Liver (tissue), 9 donors: ENCODE measurements around the gene LRMDA. TPM values are rescaled to one million over a fixed set of nuclear protein-coding genes. Genes with fewer than 3 reads are reported as not detected.

Experiments
- DNase-seq: peaks from one replicate; pipeline ENCODE4 v3.0.0-alpha.2; 2017; ENCODE audit warnings: low spot score
- H3K27ac ChIP-seq, 2 donors: one replicate each; pipeline ENCODE4 v1.7.0; 2013; ENCODE audit warnings: inconsistent platforms in 2 of 2, low read length in 2 of 2, control low read depth in 1 of 2, low read depth in 1 of 2, mild to moderate bottlenecking in 1 of 2
- H3K27me3 ChIP-seq, 4 donors: one replicate each; pipeline versions ENCODE4 v1.6.1 to v1.7.0; 2013; ENCODE audit warnings: low read length in 3 of 4, inconsistent platforms in 1 of 4, mild to moderate bottlenecking in 1 of 4, moderate library complexity in 1 of 4; ENCODE audit not compliant: control insufficient read depth in 4 of 4, insufficient read depth in 4 of 4
- H3K36me3 ChIP-seq, 4 donors: one replicate each; pipeline versions ENCODE4 v1.6.1 to v1.7.0; 2013; ENCODE audit warnings: low read length in 3 of 4, mild to moderate bottlenecking in 3 of 4, low read depth in 1 of 4, moderate library complexity in 1 of 4; ENCODE audit not compliant: control insufficient read depth in 4 of 4, insufficient read depth in 3 of 4
- H3K4me1 ChIP-seq, 4 donors: one replicate each; pipeline versions ENCODE4 v1.6.1 to v1.7.0; 2013; ENCODE audit warnings: low read length in 3 of 4, mild to moderate bottlenecking in 3 of 4, moderate library complexity in 1 of 4; ENCODE audit not compliant: control insufficient read depth in 4 of 4, insufficient read depth in 4 of 4
- H3K4me3 ChIP-seq, 3 donors: one replicate each; pipeline versions ENCODE4 v1.6.1 to v1.7.0; 2013; ENCODE audit warnings: low read length in 3 of 3, control low read depth in 1 of 3, low read depth in 1 of 3, mild to moderate bottlenecking in 1 of 3
- H3K9ac ChIP-seq, 2 donors: one replicate each; pipeline ENCODE4 v1.7.0; 2013; ENCODE audit warnings: low read length in 2 of 2, mild to moderate bottlenecking in 2 of 2, moderate library complexity in 2 of 2, control low read depth in 1 of 2, low read depth in 1 of 2
- H3K9me3 ChIP-seq, 4 donors: one replicate each; pipeline versions ENCODE4 v1.6.1 to v1.7.0; 2013; ENCODE audit warnings: low read length in 3 of 4; ENCODE audit not compliant: control insufficient read depth in 4 of 4
- ATF3 ChIP-seq: IDR thresholded peaks from 2 replicates; pipeline ENCODE4 v1.6.1; 2016; ENCODE audit warnings: antibody characterized with exemption
- EGR1 ChIP-seq, 2 donors: IDR thresholded peaks; 2 replicates each; pipeline ENCODE4 v1.6.1; 2016 to 2018; ENCODE audit warnings: antibody characterized with exemption in 2 of 2, low read depth in 2 of 2
- FOXA1 ChIP-seq: IDR thresholded peaks from 2 replicates; pipeline ENCODE4 v1.6.1; 2016; ENCODE audit warnings: antibody characterized with exemption
- FOXA2 ChIP-seq: IDR thresholded peaks from 2 replicates; pipeline ENCODE4 v1.6.1; 2016; ENCODE audit warnings: antibody characterized with exemption
- GABPA ChIP-seq, 2 donors: IDR thresholded peaks in 1 of 2; conservative IDR thresholded peaks in 1 of 2; 2 replicates each; pipeline ENCODE4 v1.6.1; 2016; ENCODE audit warnings: antibody characterized with exemption in 2 of 2, mild to moderate bottlenecking in 1 of 2, moderate library complexity in 1 of 2
- HNF4G ChIP-seq: IDR thresholded peaks from 2 replicates; pipeline ENCODE4 v1.6.1; 2016; ENCODE audit warnings: antibody characterized with exemption
- JUND ChIP-seq, 2 donors: IDR thresholded peaks; 2 replicates each; pipeline ENCODE4 v1.6.1; 2016; ENCODE audit warnings: antibody characterized with exemption in 2 of 2
- NR2F2 ChIP-seq: IDR thresholded peaks from 2 replicates; pipeline ENCODE4 v1.6.1; 2016; ENCODE audit warnings: antibody characterized with exemption
- RAD21 ChIP-seq, 2 donors: IDR thresholded peaks; 2 replicates each; pipeline ENCODE4 v1.6.1; 2016; ENCODE audit warnings: antibody characterized with exemption in 2 of 2, mild to moderate bottlenecking in 2 of 2
- RXRA ChIP-seq, 2 donors: IDR thresholded peaks; 2 replicates each; pipeline ENCODE4 v1.6.1; 2017 to 2018; ENCODE audit warnings: antibody characterized with exemption in 2 of 2, mild to moderate bottlenecking in 1 of 2
- SP1 ChIP-seq: IDR thresholded peaks from 2 replicates; pipeline ENCODE4 v1.6.1; 2018; ENCODE audit warnings: antibody characterized with exemption, mild to moderate bottlenecking
- TAF1 ChIP-seq: conservative IDR thresholded peaks from 2 replicates; pipeline ENCODE4 v1.6.1; 2016; ENCODE audit warnings: antibody characterized with exemption, mild to moderate bottlenecking
- WGBS: extraction: QIAGEN DNeasy Blood & Tissue Kit; methylation state at CpG from one replicate; pipeline ENCODE4 v1.1.7; 2013; 5-methylcytosine and 5-hydroxymethylcytosine counted together
- polyA plus RNA-seq, 2 donors: library from polyadenylated mRNA; stranded (reverse) in 1 of 2; unstranded in 1 of 2; fragments of 200-250 nt in 1 of 2; fragments of >200 nt in 1 of 2; fragmentation: Nextera tagmentation in 1 of 2; extraction: Ambion mirVana in 1 of 2; gene quantifications; one replicate each; pipeline versions ENCODE4 v1.2.1 to v1.2.3, GENCODE V29; 2013 to 2015
- total RNA-seq, 2 donors: library from RNA; depleted of rRNA; stranded (reverse); fragments of >200 nt; gene quantifications; one replicate each; pipeline ENCODE4 v1.2.3, GENCODE V29; 2014
- TF ChIP-seq, protein P1 (sequence below): fragments of 150-350 bp; IDR thresholded peaks from 2 replicates; pipeline ENCODE4 v1.5.1; 2017; ENCODE audit warnings: improper control_type of control experiment, low read depth, low read length; ENCODE audit not compliant: missing input control
- TF ChIP-seq, protein P2 (sequence below): IDR thresholded peaks from 2 replicates; pipeline ENCODE4 v1.6.1; 2016; ENCODE audit warnings: antibody characterized with exemption
- TF ChIP-seq, protein P3 (sequence below): IDR thresholded peaks from 2 replicates; pipeline ENCODE4 v1.6.1; 2016; ENCODE audit warnings: antibody characterized with exemption
- donor health status: healthy.
- donor health status: healthy.
- donor health status: healthy.
- donor health status: healthy.
- donor health status: healthy.

The LRMDA gene
- total and polyA plus RNA-seq, 4 donors, result 7.9 to 15.8 (median 11.3) TPM

DNA sequence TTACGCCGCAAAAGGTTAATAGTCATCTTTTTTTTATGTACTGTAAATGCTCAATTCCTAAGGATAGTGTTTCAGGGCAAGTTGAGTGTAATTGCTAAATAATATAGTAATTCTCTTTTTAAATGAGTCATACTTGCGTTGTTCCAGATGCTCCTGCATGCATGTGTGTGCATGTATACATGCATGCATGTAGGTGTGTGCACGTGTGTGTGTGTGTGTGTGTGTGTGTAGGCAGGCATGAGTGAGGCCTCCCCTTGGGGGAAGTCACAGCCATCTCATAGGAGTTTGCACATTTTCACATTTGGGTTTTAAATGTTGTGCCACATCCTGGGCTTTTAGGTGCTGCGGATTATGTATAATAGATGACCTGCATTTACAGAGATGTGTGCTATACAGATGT lies 1110.4 kb downstream of the LRMDA start:
- H3K9me3 ChIP-seq, result no peaks in the 10 kb centered on the region
- WGBS, result 87% methylated on average over 5 of the region's 5 CpGs
- H3K9ac ChIP-seq, result no peak overlapping the region
- H3K27me3 ChIP-seq, result no peaks in the 10 kb centered on the region
- H3K27ac ChIP-seq, result no peak overlapping the region
- TF ChIP-seq, protein P1, sequence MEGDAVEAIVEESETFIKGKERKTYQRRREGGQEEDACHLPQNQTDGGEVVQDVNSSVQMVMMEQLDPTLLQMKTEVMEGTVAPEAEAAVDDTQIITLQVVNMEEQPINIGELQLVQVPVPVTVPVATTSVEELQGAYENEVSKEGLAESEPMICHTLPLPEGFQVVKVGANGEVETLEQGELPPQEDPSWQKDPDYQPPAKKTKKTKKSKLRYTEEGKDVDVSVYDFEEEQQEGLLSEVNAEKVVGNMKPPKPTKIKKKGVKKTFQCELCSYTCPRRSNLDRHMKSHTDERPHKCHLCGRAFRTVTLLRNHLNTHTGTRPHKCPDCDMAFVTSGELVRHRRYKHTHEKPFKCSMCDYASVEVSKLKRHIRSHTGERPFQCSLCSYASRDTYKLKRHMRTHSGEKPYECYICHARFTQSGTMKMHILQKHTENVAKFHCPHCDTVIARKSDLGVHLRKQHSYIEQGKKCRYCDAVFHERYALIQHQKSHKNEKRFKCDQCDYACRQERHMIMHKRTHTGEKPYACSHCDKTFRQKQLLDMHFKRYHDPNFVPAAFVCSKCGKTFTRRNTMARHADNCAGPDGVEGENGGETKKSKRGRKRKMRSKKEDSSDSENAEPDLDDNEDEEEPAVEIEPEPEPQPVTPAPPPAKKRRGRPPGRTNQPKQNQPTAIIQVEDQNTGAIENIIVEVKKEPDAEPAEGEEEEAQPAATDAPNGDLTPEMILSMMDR, result no peak
- H3K4me3 ChIP-seq, result no peak overlapping the region
- no peak for DNase-seq
- H3K36me3 ChIP-seq, result no peaks in the 10 kb centered on the region
- no peaks in the 10 kb centered on the region for H3K4me1 ChIP-seq

GRCh38 chr10:76542307-76542930 lies 1111.0 kb downstream of the LRMDA start:
- no peaks in the 10 kb centered on the region for H3K36me3 ChIP-seq
- H3K4me3 ChIP-seq, result no peak overlapping the region
- no peak for DNase-seq
- H3K9me3 ChIP-seq, result no peaks in the 10 kb centered on the region
- H3K4me1 ChIP-seq, result peaks cover 0 to under 1% (median 0%) of the 10 kb centered on the region in 4 donors
- no peak overlapping the region for H3K9ac ChIP-seq
- 91% methylated on average over 6 of the region's 6 CpGs for WGBS
- TF ChIP-seq, protein P1, result no peak
- TF ChIP-seq NR2F2 (no peak), JUND (IDR thresholded peaks at IDR 0.05) (no peak), GABPA (IDR thresholded peaks at IDR 0.05 in 1 of 2, conservative IDR thresholded peaks at IDR 0.05 in 1 of 2) (no peak), SP1 (no peak), FOXA2 (no peak), FOXA1 (no peak), HNF4G (no peak), EGR1 (IDR thresholded peaks at IDR 0.05; ENCODE audit: low read depth in 2 of 2) (no peak), ATF3 (no peak), TAF1 (no peak), RXRA (IDR thresholded peaks at IDR 0.05) (no peak), RAD21 (IDR thresholded peaks at IDR 0.05) (no peak)
- TF ChIP-seq, protein P2, sequence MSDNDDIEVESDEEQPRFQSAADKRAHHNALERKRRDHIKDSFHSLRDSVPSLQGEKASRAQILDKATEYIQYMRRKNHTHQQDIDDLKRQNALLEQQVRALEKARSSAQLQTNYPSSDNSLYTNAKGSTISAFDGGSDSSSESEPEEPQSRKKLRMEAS, result no peak
- TF ChIP-seq, protein P3, sequence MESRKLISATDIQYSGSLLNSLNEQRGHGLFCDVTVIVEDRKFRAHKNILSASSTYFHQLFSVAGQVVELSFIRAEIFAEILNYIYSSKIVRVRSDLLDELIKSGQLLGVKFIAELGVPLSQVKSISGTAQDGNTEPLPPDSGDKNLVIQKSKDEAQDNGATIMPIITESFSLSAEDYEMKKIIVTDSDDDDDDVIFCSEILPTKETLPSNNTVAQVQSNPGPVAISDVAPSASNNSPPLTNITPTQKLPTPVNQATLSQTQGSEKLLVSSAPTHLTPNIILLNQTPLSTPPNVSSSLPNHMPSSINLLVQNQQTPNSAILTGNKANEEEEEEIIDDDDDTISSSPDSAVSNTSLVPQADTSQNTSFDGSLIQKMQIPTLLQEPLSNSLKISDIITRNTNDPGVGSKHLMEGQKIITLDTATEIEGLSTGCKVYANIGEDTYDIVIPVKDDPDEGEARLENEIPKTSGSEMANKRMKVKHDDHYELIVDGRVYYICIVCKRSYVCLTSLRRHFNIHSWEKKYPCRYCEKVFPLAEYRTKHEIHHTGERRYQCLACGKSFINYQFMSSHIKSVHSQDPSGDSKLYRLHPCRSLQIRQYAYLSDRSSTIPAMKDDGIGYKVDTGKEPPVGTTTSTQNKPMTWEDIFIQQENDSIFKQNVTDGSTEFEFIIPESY, result no peak
- no peaks in the 10 kb centered on the region for H3K27me3 ChIP-seq
- H3K27ac ChIP-seq, result no peak overlapping the region
